Measurements from ENCODE around the gene SAV1.

Gene SAV1

GRCh38 chr14:50615552-50615951 is 52.6 kb downstream of the SAV1 start:
- TF ChIP-seq REST (IDR thresholded peaks at IDR 0.05; ENCODE audit: insufficient read depth in 1 of 2, low read depth in 2 of 2, low read length in 2 of 2), result no peak
- TF ChIP-seq POLR2AphosphoS5 (IDR thresholded peaks at IDR 0.05; ENCODE audit: low read depth, low read length), result no peak
- no peak for TF ChIP-seq FOXP2 (optimal IDR thresholded peaks at IDR 0.05; ENCODE audit: borderline replicate concordance, extremely low read depth, extremely low read length, insufficient read depth)
- no peak for TF ChIP-seq SIN3A (IDR thresholded peaks at IDR 0.05; ENCODE audit: borderline replicate concordance, insufficient read depth, low read length)
- TF ChIP-seq TAF1 (IDR thresholded peaks at IDR 0.05; ENCODE audit: borderline replicate concordance, insufficient read depth, low read length), result no peak

DNA sequence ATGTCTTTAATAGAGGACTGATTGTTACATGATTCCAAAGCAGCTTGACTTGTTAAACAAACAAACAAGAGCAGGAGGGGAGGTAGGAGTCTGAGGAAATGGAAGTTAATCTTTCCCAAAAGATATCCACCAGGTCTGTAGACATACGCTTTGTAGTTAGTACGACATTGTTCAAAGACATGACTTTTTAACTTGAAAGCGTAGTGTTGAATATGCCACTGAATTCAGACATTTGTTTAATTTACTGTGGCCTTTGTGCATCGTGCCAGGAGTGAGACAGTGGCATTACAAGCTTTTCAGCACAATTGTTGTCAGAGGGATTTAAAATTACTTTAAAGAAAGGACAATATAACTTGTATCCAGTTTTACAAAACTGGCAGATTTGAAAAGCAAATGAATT is 53.0 kb downstream of the SAV1 start:
- TF ChIP-seq TAF1 (IDR thresholded peaks at IDR 0.05; ENCODE audit: borderline replicate concordance, insufficient read depth, low read length) (no peak), FOXP2 (optimal IDR thresholded peaks at IDR 0.05; ENCODE audit: borderline replicate concordance, extremely low read depth, extremely low read length, insufficient read depth) (no peak), POLR2AphosphoS5 (IDR thresholded peaks at IDR 0.05; ENCODE audit: low read depth, low read length) (no peak), SIN3A (IDR thresholded peaks at IDR 0.05; ENCODE audit: borderline replicate concordance, insufficient read depth, low read length) (no peak), REST (IDR thresholded peaks at IDR 0.05; ENCODE audit: insufficient read depth in 1 of 2, low read depth in 2 of 2, low read length in 2 of 2) (no peak)

GRCh38 chr14:50612806-50613205 is 55.3 kb downstream of the SAV1 start:
- no peak for TF ChIP-seq REST (IDR thresholded peaks at IDR 0.05; ENCODE audit: insufficient read depth in 1 of 2, low read depth in 2 of 2, low read length in 2 of 2)
- TF ChIP-seq FOXP2 (optimal IDR thresholded peaks at IDR 0.05; ENCODE audit: borderline replicate concordance, extremely low read depth, extremely low read length, insufficient read depth), result no peak
- no peak for TF ChIP-seq TAF1 (IDR thresholded peaks at IDR 0.05; ENCODE audit: borderline replicate concordance, insufficient read depth, low read length)
- TF ChIP-seq POLR2AphosphoS5 (IDR thresholded peaks at IDR 0.05; ENCODE audit: low read depth, low read length), result no peak
- no peak for TF ChIP-seq SIN3A (IDR thresholded peaks at IDR 0.05; ENCODE audit: borderline replicate concordance, insufficient read depth, low read length)

GRCh38 chr14:50610465-50610864 is 57.6 kb downstream of the SAV1 start:
- no peak for TF ChIP-seq SIN3A (IDR thresholded peaks at IDR 0.05; ENCODE audit: borderline replicate concordance, insufficient read depth, low read length)

DNA sequence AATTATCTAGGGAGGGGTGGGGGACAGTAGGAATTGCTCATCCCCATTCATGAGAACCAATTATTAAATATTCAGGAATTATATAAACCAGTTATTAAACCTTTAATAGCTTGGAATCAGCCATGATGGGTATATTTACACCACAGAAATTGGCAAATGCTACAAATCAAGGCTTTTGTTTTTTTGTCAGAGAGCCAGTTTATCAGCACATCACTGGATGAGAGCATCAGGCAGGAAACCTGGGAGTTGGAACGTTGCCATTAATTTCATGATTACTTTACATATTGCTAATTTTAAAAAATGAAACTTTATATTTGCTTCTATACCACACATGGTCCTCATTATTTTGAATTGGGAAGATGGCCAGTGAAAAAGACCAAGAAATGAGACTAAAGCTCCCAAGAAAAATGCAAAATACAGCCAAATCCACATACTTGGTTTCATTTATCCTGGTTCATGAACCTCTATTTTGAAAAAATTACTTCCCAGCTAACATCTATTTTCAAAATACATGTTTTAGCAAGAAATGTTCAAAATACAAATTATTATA is 59.7 kb downstream of the SAV1 start:
- TF ChIP-seq FOXP2 (optimal IDR thresholded peaks at IDR 0.05; ENCODE audit: borderline replicate concordance, extremely low read depth, extremely low read length, insufficient read depth), result no peak
- TF ChIP-seq REST (IDR thresholded peaks at IDR 0.05; ENCODE audit: insufficient read depth in 1 of 2, low read depth in 2 of 2, low read length in 2 of 2), result no peak
- TF ChIP-seq POLR2AphosphoS5 (IDR thresholded peaks at IDR 0.05; ENCODE audit: low read depth, low read length), result no peak
- no peak for TF ChIP-seq TAF1 (IDR thresholded peaks at IDR 0.05; ENCODE audit: borderline replicate concordance, insufficient read depth, low read length)
- TF ChIP-seq SIN3A (IDR thresholded peaks at IDR 0.05; ENCODE audit: borderline replicate concordance, insufficient read depth, low read length), result no peak

All from PFSK-1 (cell line).